GM06990 (cell line): ENCODE data around the gene ACYP1.
A peak's percentile ranks its signal among the peaks of the same experiment; 100 is the strongest.

Experiments used
- DNase-seq: peaks from one replicate; pipeline ENCODE4 v3.0.0-alpha.2; 2011; ENCODE audit not compliant: insufficient read length; ENCODE audit errors: extremely low read depth
- H3K27me3 ChIP-seq: replicated peaks from 2 replicates; pipeline ENCODE4 v1.6.0; 2011; ENCODE audit warnings: low read length; ENCODE audit not compliant: control insufficient read depth, insufficient read depth
- H3K36me3 ChIP-seq: 2 replicates; pipeline ENCODE4 v1.5.1; 2011; ENCODE audit warnings: low read length; ENCODE audit not compliant: control insufficient read depth, insufficient read depth
- H3K4me3 ChIP-seq: replicated peaks from 2 replicates; pipeline ENCODE4 v1.5.1; 2011; ENCODE audit warnings: low read depth, mild to moderate bottlenecking, control low read depth, low read length
- TF ChIP-seq, protein P1 (sequence below): IDR thresholded peaks from 2 replicates; pipeline ENCODE4 v1.5.1; 2011; ENCODE audit warnings: low read length, control low read depth, mild to moderate bottlenecking, inconsistent platforms; ENCODE audit not compliant: insufficient read depth, poor library complexity, severe bottlenecking

The ACYP1 gene

DNA sequence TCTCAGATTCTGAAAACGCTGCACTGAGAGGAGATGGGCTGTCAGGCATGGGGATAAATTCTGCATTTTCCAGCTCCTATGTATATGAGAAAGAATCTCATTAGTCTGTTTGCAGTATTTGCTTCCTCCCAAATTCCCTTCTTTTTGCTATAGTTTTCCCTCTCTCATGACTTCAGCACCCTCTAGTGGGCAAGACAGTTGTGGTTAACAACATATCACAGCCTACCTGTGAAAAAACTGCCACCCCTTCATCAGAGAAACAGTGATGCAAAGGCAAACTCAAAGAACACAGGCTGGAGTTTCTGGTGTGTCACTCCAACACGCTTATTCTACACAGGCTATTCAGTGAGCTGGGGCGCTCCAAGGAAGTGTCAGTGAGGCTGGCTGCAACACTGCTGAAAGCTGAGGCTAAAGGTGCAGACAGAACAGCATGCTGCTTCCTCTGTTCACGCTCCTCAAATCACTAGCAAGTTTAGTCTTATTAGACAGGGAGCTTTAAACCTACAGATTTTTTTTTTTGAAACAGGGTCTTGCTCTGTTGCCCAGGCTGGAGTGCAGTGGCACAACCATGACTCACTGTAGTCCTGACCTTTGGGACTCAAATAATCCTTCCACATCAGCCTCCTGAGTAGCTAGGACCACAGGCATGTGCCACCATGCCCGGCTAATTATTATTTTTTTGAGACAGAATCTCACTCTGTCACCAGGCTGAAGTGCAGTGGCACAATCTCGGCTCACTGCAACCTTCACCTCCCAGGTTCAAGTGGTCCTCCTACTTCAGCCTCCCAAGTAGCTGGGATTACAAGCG, 24.9 kb upstream of the ACYP1 start:
- no peak for DNase-seq

GRCh38 chr14:75088153-75088552, 24.3 kb upstream of the ACYP1 start:
- TF ChIP-seq, protein P1, sequence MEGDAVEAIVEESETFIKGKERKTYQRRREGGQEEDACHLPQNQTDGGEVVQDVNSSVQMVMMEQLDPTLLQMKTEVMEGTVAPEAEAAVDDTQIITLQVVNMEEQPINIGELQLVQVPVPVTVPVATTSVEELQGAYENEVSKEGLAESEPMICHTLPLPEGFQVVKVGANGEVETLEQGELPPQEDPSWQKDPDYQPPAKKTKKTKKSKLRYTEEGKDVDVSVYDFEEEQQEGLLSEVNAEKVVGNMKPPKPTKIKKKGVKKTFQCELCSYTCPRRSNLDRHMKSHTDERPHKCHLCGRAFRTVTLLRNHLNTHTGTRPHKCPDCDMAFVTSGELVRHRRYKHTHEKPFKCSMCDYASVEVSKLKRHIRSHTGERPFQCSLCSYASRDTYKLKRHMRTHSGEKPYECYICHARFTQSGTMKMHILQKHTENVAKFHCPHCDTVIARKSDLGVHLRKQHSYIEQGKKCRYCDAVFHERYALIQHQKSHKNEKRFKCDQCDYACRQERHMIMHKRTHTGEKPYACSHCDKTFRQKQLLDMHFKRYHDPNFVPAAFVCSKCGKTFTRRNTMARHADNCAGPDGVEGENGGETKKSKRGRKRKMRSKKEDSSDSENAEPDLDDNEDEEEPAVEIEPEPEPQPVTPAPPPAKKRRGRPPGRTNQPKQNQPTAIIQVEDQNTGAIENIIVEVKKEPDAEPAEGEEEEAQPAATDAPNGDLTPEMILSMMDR, result no peak
- H3K4me3 ChIP-seq, result no peak overlapping the region
- no peak for DNase-seq
- peaks cover 33% of the 10 kb centered on the region for H3K36me3 ChIP-seq
- H3K27me3 ChIP-seq, result no peaks in the 10 kb centered on the region

More for the DNA sequence above, 24.9 kb upstream of the ACYP1 start:
- Histone ChIP-seq H3K27me3 (no peaks in the 10 kb centered on the region), H3K36me3 (peaks cover 33% of the 10 kb centered on the region), H3K4me3 (no peak overlapping the region)
- TF ChIP-seq, protein P1, result peak; percentile 77

GRCh38 chr14:75084513-75084912, 20.7 kb upstream of the ACYP1 start:
- H3K36me3 ChIP-seq, result peaks cover 31% of the 10 kb centered on the region
- no peak overlapping the region for H3K4me3 ChIP-seq
- TF ChIP-seq, protein P1, result no peak
- H3K27me3 ChIP-seq, result no peaks in the 10 kb centered on the region
- DNase-seq, result no peak

DNA sequence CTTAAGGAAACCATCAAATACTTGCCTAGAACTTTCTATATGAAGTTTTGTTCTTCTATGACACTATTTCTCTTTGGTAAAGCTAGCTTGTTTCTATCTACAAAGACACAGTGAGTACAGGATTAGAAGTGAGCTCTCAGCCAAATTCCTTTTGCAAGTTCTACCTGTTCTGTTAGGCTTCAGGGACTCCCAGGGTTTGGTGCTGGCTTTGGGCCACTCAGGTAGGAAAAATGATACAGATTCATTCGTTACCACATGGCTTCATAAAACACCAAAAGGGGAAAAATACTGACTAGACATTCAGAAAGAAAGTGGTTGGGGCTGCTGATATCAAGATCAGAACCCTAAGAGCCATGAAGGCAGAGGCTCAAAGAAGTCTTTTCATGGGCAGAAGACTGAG, 19.4 kb upstream of the ACYP1 start:
- Histone ChIP-seq H3K27me3 (no peaks in the 10 kb centered on the region), H3K4me3 (no peak overlapping the region), H3K36me3 (peaks cover 29% of the 10 kb centered on the region)
- DNase-seq, result no peak
- TF ChIP-seq, protein P1, result no peak

- Histone ChIP-seq H3K36me3 (peaks cover 19% of the 10 kb centered on the region), H3K4me3 (no peak overlapping the region), H3K27me3 (no peaks in the 10 kb centered on the region)
- no peak for DNase-seq
- TF ChIP-seq, protein P1, result no peak
Observed at GRCh38 chr14:75081660-75082229, 17.9 kb upstream of the ACYP1 start.
